IMR-90 (cell line): ENCODE data around the gene EFS.

Source experiments
- CEBPB ChIP-seq: IDR thresholded peaks from 2 replicates; pipeline ENCODE4 v1.6.1; 2012; ENCODE audit warnings: low read depth, low read length, improper control_type of control experiment
- CTCF ChIP-seq: conservative IDR thresholded peaks from 2 replicates; pipeline ENCODE4 v1.5.1; 2012; ENCODE audit warnings: mild to moderate bottlenecking, low read depth, low read length, improper control_type of control experiment
- MAFK ChIP-seq: IDR thresholded peaks from 2 replicates; pipeline ENCODE4 v1.6.1; 2012; ENCODE audit warnings: low read depth, low read length, improper control_type of control experiment
- MAZ ChIP-seq: IDR thresholded peaks from 2 replicates; pipeline ENCODE4 v1.6.1; 2012; ENCODE audit warnings: low read depth, mild to moderate bottlenecking, low read length, improper control_type of control experiment, moderate library complexity, borderline replicate concordance
- POLR2A ChIP-seq: IDR thresholded peaks from 2 replicates; pipeline ENCODE4 v1.6.1; 2012; ENCODE audit warnings: mild to moderate bottlenecking, low read depth, low read length
- RAD21 ChIP-seq: IDR thresholded peaks from 2 replicates; pipeline ENCODE4 v1.6.1; 2012; ENCODE audit warnings: low read length, improper control_type of control experiment
- RFX5 ChIP-seq: IDR thresholded peaks from 2 replicates; pipeline ENCODE4 v1.8.0; 2012; ENCODE audit warnings: low read depth, mild to moderate bottlenecking, low read length, moderate library complexity
- SMC3 ChIP-seq: fragments of 150-350 bp; IDR thresholded peaks from 2 replicates; pipeline ENCODE4 v1.6.1; 2016; ENCODE audit warnings: low read depth, mild to moderate bottlenecking, antibody characterized with exemption, low read length, moderate library complexity

DNA sequence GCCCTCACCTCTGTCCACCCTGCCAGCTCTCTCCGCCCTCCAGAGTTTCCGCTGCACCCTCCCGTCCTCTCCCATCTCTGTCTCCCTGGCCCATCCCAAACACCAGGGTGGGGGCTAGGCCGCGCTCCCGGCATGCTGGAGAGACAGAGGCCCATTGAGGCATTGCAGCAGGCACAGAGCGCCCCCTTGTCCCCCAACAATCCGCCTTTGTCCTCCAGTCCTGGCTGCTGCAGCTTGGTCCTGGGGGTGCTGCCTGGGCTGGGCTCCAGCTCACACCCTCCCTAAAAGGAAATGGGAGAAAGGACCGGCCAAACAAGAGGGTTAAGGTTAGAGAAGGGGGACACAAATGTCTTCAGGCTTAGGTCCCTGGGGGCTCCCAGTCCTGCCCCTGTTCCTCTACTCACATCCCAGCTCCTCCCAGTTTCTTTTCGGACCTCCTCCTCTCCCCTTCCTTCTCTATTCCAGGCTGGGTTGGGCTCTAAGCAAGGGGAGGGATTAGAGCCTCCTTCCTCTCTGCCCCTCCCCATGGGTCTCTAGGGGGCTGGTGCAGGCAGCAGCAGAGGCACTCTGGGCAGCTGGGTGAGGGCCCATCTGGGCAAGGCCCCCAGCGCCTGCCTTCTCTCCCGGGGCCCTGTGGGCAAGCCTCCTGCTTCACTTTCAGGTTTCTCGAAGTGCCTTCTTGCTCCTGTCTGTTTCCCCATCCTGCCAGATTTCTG is 11.7 kb upstream of the EFS start, which contains the start of gene CMTM5:
- TF ChIP-seq CTCF (no peak), POLR2A (no peak), CEBPB (no peak), MAFK (no peak), RFX5 (no peak), SMC3 (no peak), MAZ (no peak), RAD21 (no peak)
